ENCODE measurements around the gene PRR12.

Gene PRR12

GRCh38 chr19:49646586-49646985 is 55.6 kb downstream of the PRR12 start:
- Histone ChIP-seq H3K4me3 (ENCODE audit: low read length) (no peak overlapping the region), H3K36me3 (ENCODE audit: control insufficient read depth, low read length) (peaks cover 67% of the 10 kb centered on the region), H3K9me2 (replicated peaks; ENCODE audit: control insufficient read depth, low read length) (no peaks in the 10 kb centered on the region), H4K20me1 (ENCODE audit: control insufficient read depth, insufficient read depth, low read depth, low read length) (no peaks in the 10 kb centered on the region), H3F3A (ENCODE audit: control insufficient read depth, insufficient read depth) (no peaks in the 10 kb centered on the region), H3K9me3 (ENCODE audit: control insufficient read depth, insufficient read depth, low read length) (no peaks in the 10 kb centered on the region), H3K79me2 (ENCODE audit: control insufficient read depth, low read length) (peaks cover 69% of the 10 kb centered on the region), H3K27me3 (ENCODE audit: control insufficient read depth, low read length) (no peaks in the 10 kb centered on the region), H3K27ac (ENCODE audit: low read depth, low read length) (no peak overlapping the region), H3K4me1 (ENCODE audit: control insufficient read depth, low read length) (peaks cover 12% of the 10 kb centered on the region), H3K4me2 (ENCODE audit: low read length) (no peak overlapping the region)
- TF ChIP-seq CTCF (IDR thresholded peaks at IDR 0.05; ENCODE audit: low read depth, low read length, poor library complexity, severe bottlenecking) (no peak), EZH2phosphoT487 (IDR thresholded peaks at IDR 0.05; ENCODE audit: borderline replicate concordance, low read length) (no peak)

GRCh38 chr19:49651029-49651819 is 60.2 kb downstream of the PRR12 start:
- H3K4me3 ChIP-seq (ENCODE audit: low read length) = no peak overlapping the region
- no peaks in the 10 kb centered on the region for H3K4me1 ChIP-seq (ENCODE audit: control insufficient read depth, low read length)
- H3K9me3 ChIP-seq (ENCODE audit: control insufficient read depth, insufficient read depth, low read length) = no peaks in the 10 kb centered on the region
- TF ChIP-seq EZH2phosphoT487 (IDR thresholded peaks at IDR 0.05; ENCODE audit: borderline replicate concordance, low read length) (no peak), CTCF (IDR thresholded peaks at IDR 0.05; ENCODE audit: low read depth, low read length, poor library complexity, severe bottlenecking) (no peak)
- H4K20me1 ChIP-seq (ENCODE audit: control insufficient read depth, insufficient read depth, low read depth, low read length) = no peaks in the 10 kb centered on the region
- H3K27me3 ChIP-seq (ENCODE audit: control insufficient read depth, low read length) = no peaks in the 10 kb centered on the region
- no peaks in the 10 kb centered on the region for H3F3A ChIP-seq (ENCODE audit: control insufficient read depth, insufficient read depth)
- H3K9me2 ChIP-seq (replicated peaks; ENCODE audit: control insufficient read depth, low read length) = no peaks in the 10 kb centered on the region
- peaks cover 71% of the 10 kb centered on the region for H3K36me3 ChIP-seq (ENCODE audit: control insufficient read depth, low read length)
- H3K79me2 ChIP-seq (ENCODE audit: control insufficient read depth, low read length) = peaks cover 27% of the 10 kb centered on the region
- H3K27ac ChIP-seq (ENCODE audit: low read depth, low read length) = no peak overlapping the region
- no peak overlapping the region for H3K4me2 ChIP-seq (ENCODE audit: low read length)

- H3F3A ChIP-seq (ENCODE audit: control insufficient read depth, insufficient read depth) = no peaks in the 10 kb centered on the region
- no peak for TF ChIP-seq CTCF (IDR thresholded peaks at IDR 0.05; ENCODE audit: low read depth, low read length, poor library complexity, severe bottlenecking)
- TF ChIP-seq EZH2phosphoT487 (IDR thresholded peaks at IDR 0.05; ENCODE audit: borderline replicate concordance, low read length) = no peak
- H3K4me1 ChIP-seq (ENCODE audit: control insufficient read depth, low read length) = no peaks in the 10 kb centered on the region
- H3K9me3 ChIP-seq (ENCODE audit: control insufficient read depth, insufficient read depth, low read length) = no peaks in the 10 kb centered on the region
- no peaks in the 10 kb centered on the region for H3K9me2 ChIP-seq (replicated peaks; ENCODE audit: control insufficient read depth, low read length)
- no peak overlapping the region for H3K27ac ChIP-seq (ENCODE audit: low read depth, low read length)
- no peaks in the 10 kb centered on the region for H3K27me3 ChIP-seq (ENCODE audit: control insufficient read depth, low read length)
- H4K20me1 ChIP-seq (ENCODE audit: control insufficient read depth, insufficient read depth, low read depth, low read length) = no peaks in the 10 kb centered on the region
- peaks cover 20% of the 10 kb centered on the region for H3K79me2 ChIP-seq (ENCODE audit: control insufficient read depth, low read length)
- H3K36me3 ChIP-seq (ENCODE audit: control insufficient read depth, low read length) = peaks cover 71% of the 10 kb centered on the region
- H3K4me3 ChIP-seq (ENCODE audit: low read length) = no peak overlapping the region
- H3K4me2 ChIP-seq (ENCODE audit: low read length) = no peak overlapping the region
These were observed 61.0 kb downstream of the PRR12 start for GRCh38 chr19:49651820-49652550.
